ENCODE data around the gene ADSS1.

ADSS1 gene

DNA sequence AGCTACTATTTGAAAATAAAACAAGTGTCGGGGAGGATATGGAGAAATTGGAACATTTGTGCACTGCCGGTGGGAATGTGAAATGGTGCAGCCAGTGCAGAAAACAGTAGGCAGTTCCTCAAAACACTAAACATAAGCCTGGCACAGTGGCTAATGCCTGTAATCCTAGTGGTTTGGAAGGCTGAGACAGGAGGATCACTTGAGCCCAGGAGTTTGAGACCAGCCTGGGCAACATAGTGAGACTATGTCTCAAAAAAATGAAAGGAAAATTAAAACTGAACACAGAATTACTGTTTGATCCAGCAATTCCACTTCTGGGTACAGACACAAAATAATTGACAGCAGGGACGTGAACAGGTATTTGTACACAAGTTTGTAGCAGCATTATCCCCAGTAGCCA, 41.5 kb downstream of the ADSS1 start:
- TF ChIP-seq, protein P1, sequence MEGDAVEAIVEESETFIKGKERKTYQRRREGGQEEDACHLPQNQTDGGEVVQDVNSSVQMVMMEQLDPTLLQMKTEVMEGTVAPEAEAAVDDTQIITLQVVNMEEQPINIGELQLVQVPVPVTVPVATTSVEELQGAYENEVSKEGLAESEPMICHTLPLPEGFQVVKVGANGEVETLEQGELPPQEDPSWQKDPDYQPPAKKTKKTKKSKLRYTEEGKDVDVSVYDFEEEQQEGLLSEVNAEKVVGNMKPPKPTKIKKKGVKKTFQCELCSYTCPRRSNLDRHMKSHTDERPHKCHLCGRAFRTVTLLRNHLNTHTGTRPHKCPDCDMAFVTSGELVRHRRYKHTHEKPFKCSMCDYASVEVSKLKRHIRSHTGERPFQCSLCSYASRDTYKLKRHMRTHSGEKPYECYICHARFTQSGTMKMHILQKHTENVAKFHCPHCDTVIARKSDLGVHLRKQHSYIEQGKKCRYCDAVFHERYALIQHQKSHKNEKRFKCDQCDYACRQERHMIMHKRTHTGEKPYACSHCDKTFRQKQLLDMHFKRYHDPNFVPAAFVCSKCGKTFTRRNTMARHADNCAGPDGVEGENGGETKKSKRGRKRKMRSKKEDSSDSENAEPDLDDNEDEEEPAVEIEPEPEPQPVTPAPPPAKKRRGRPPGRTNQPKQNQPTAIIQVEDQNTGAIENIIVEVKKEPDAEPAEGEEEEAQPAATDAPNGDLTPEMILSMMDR (conservative IDR thresholded peaks at IDR 0.05; ENCODE audit: low read depth, low read length), result no peak
- no peak overlapping the region for H3K4me3 ChIP-seq (ENCODE audit: low read depth, low read length)
- no peak for DNase-seq (ENCODE audit: low read depth)

DNA sequence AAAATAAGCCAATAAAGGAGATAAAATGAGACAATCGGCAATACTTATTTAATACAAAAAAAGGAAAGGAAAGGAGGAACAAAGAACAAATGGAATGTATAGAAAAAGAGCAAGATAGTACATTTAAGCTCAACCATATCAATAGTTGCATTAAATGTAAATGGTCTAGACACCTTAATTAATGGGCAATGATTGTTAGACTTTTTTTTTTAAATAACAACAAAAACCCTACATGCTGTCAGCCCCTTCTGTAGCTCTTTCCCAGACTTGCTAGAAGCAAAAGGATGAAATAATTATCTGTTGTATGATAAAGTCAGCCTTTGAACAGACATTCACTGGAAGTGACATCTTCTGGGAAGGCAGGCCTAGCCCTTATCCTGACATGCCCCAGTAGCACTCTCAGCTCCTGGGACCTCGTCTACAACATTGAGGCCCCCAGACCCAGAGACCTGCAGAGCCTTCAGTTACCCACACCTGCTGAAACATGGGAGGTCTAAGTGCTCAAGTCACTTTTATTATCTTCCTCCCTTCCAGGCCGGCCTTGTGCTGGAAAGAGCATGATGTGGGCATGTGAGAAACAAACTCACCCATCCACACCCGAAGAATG, 42.3 kb downstream of the ADSS1 start:
- DNase-seq (ENCODE audit: low read depth), result no peak
- TF ChIP-seq, protein P1 (conservative IDR thresholded peaks at IDR 0.05; ENCODE audit: low read depth, low read length), result no peak

DNA sequence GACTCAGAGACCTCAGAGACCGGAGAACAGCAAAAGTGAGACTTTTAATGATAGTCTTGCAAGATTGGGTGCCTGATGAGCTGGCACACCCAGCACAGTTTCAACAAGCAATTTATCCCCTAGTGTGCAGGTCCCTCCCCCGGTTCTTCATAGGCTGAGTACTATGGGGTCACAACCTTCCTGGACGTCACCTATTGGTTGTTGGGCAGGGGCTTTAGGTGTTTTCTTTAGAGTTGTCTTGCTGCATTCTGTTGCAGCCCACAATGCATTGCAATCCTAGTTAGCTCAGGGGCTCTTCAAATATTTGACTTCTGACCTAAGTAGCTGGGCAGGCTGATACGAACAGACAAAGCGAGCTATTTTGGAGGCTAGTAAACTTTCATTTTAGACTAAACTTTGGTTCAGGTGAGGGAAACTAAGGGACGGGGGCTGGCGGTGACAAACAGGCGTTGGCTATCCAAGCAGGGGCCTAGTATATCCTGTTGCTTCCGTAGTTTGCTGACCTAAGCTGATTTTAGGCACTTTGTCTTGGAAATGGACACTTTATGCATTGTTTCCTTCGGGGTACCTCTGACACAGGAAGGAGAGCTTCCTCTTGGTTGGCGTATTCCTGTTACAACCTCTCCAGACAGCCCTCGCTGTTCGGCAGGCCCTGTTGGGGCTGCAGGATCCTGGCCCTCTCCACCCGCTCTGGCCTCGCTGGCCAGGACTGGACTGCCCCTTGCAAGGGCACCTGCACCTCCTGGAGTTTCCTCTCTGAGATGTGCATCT, 43.0 kb downstream of the ADSS1 start:
- TF ChIP-seq, protein P1 (conservative IDR thresholded peaks at IDR 0.05; ENCODE audit: low read depth, low read length), result no peak
- no peak overlapping the region for H3K4me3 ChIP-seq (ENCODE audit: low read depth, low read length)
- DNase-seq (ENCODE audit: low read depth), result no peak

More for the DNA sequence above, 42.3 kb downstream of the ADSS1 start:
- no peak overlapping the region for H3K4me3 ChIP-seq (ENCODE audit: low read depth, low read length)

DNA sequence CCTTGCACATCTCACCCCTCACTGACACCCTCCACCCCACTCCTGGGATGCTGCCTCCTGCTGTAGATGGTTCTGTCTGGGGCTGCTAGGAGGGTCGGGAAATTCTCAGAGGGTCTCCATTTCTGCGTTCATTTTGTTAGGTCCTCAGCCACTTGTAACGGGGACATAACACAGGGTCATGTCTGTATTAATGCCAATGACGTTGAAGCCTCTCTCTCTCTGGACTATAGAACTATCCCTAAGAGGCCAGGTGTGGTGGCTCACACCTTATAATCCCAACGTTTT, 43.5 kb downstream of the ADSS1 start:
- H3K4me3 ChIP-seq (ENCODE audit: low read depth, low read length), result no peak overlapping the region
- no peak for DNase-seq (ENCODE audit: low read depth)
- TF ChIP-seq, protein P1 (conservative IDR thresholded peaks at IDR 0.05; ENCODE audit: low read depth, low read length), result no peak

DNA sequence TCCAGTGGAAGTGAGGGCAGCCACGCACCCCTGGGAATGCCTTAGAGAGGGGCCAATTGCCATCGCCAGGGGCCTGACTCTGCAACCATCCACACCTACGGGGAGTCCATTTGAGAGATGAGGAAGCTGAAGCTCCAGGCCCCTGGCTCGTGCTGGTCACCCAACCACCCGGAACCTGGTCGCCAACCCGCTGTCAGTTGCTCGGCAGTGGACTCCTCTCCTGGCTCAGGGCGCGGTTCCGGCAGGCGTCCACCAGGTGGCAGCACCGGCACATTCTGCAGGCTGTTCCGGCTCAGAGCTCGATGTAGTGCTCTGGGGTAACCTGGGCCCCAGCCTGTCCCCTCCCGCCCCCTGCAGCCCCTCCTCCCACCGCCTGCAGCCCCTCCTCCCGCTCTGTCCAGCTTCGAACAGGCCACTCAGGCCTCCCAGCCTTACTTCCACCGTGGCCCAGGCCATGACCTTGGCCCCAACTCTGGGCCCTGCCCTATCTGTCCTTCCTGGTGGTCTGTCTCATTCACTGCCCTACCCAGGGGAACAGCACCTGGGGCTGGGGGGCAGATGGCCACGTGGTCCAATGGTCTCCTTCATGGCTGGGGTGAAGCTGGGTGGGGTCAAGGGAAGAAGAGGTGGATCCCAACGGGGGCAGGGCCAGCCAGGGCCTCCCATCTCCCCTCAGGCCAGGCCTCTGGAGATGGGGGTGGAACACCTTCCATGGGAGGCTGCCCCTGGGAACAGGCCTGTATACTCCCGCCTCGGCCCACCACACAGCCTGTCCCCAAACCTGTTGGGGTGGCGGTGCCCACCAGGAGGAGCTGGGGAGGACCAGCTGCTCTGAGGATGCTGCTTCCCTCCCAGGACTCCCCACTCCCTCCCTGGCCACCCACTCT, 44.7 kb downstream of the ADSS1 start:
- TF ChIP-seq, protein P1 (conservative IDR thresholded peaks at IDR 0.05; ENCODE audit: low read depth, low read length), result peak; percentile 86
- no peak overlapping the region for H3K4me3 ChIP-seq (ENCODE audit: low read depth, low read length)
- peak; percentile 85 for DNase-seq (ENCODE audit: low read depth)

DNA sequence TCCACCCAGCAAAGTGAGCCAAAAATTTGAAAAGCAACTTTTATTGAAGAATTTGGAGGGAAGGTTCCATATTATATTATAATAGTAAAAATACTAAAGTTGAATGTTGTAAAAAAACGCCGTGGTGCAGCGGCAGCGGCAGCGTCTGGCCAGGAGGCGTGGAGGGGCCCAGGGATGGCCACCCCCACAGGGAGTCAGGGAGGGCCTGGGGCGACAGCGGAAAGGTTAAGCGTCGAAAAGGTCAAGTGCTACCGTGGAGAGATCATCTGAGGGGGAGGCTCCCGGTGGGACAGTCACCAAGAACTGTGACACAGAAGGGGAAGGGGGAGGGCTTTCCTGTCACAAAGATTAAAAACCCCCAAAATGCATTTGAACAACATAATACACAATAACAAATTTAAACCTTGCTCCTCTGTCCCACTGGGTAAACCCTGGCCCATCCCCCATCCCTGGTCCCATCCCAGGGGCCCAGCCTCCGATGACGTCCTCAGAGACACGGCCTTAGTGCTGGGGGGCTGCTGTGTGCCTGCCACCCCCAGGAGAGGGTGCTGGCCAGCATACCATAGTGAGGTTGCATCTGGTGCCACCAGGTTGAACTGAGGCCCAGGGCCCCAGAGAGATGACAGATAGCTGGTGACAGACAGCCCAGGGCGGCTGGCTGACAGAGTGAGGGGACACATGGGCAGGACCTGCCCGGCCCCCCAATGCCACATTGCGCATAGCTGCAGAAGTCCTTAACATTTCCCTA, 45.5 kb downstream of the ADSS1 start:
- H3K4me3 ChIP-seq (ENCODE audit: low read depth, low read length), result no peak overlapping the region
- no peak for DNase-seq (ENCODE audit: low read depth)
- TF ChIP-seq, protein P1 (conservative IDR thresholded peaks at IDR 0.05; ENCODE audit: low read depth, low read length), result no peak
